GM12873 (cell line): Measurements from ENCODE around the gene SLITRK3.

Experiments
- CTCF ChIP-seq: IDR thresholded peaks from 2 replicates; pipeline ENCODE4 v1.5.1; 2012; ENCODE audit warnings: low read depth, mild to moderate bottlenecking, moderate library complexity, low read length, control low read depth; ENCODE audit not compliant: insufficient read depth; ENCODE audit errors: missing control alignments

SLITRK3 gene

GRCh38 chr3:165211721-165212120 lies 15.5 kb upstream of the SLITRK3 start:
- TF ChIP-seq CTCF: no peak

GRCh38 chr3:165210727-165211126 lies 14.5 kb upstream of the SLITRK3 start:
- no peak for TF ChIP-seq CTCF

GRCh38 chr3:165210132-165210531 lies 13.9 kb upstream of the SLITRK3 start:
- TF ChIP-seq CTCF: peak; percentile 7

GRCh38 chr3:165206454-165207266 lies 10.5 kb upstream of the SLITRK3 start:
- peak; percentile 86 for TF ChIP-seq CTCF

GRCh38 chr3:165204445-165204844 lies 8.3 kb upstream of the SLITRK3 start:
- TF ChIP-seq CTCF: no peak

- TF ChIP-seq CTCF: no peak
Measured at GRCh38 chr3:165202995-165203394, 6.8 kb upstream of the SLITRK3 start.

GRCh38 chr3:165201964-165202363 lies 5.8 kb upstream of the SLITRK3 start:
- TF ChIP-seq CTCF: no peak
